GM23248 (cell line): Measurements from ENCODE around the gene MEG3.

Experiments
- EZH2 ChIP-seq: fragments of 200-600 bp; sonication (generic); IDR thresholded peaks from 2 replicates; pipeline ENCODE4 v1.6.1; 2018; ENCODE audit warnings: antibody characterized with exemption, mild to moderate bottlenecking; ENCODE audit not compliant: insufficient read depth, poor library complexity, severe bottlenecking
- EZH2phosphoT487 ChIP-seq: fragments of 200-600 bp; sonication (generic); IDR thresholded peaks from 2 replicates; pipeline ENCODE4 v1.6.1; 2018; ENCODE audit warnings: antibody characterized with exemption, moderate library complexity, mild to moderate bottlenecking, low read depth; ENCODE audit not compliant: insufficient read depth

GRCh38 chr14:100878271-100879146 is 52.6 kb downstream of the MEG3 start:
- no peak for TF ChIP-seq EZH2
- no peak for TF ChIP-seq EZH2phosphoT487
